Natural killer cell (primary cell): Measurements from ENCODE around the gene ARV1. TPM values are rescaled to one million over a fixed set of nuclear protein-coding genes. Genes with fewer than 3 reads are reported as not detected.

Experiments
- ATAC-seq, 3 donors: fragments of 150-1000 bp in 2 of 3; fragments of 200-7000 bp in 1 of 3; cut with Tn5 transposase; 1 replicate in 1 of 3; 2 replicates in 2 of 3; pipeline ENCODE4 v1.10.0; 2021; ENCODE audit warnings: mild to moderate bottlenecking in 2 of 3, moderate library complexity in 2 of 3
- DNase-seq, 2 donors: peaks; one replicate each; pipeline versions ENCODE4 v3.0.0 to v3.0.0-alpha.2; 2013 to 2021; ENCODE audit warnings: mixed read lengths in 1 of 2
- H3K27ac ChIP-seq: one replicate; pipeline ENCODE4 v1.5.1; 2013; ENCODE audit warnings: mild to moderate bottlenecking, low read length
- H3K27me3 ChIP-seq: one replicate; pipeline ENCODE4 v1.6.1; 2013; ENCODE audit warnings: low read length; ENCODE audit not compliant: control insufficient read depth, insufficient read depth
- H3K36me3 ChIP-seq: one replicate; pipeline ENCODE4 v1.6.1; 2013; ENCODE audit warnings: low read length; ENCODE audit not compliant: control insufficient read depth, insufficient read depth
- H3K4me1 ChIP-seq: one replicate; pipeline ENCODE4 v1.6.1; 2013; ENCODE audit warnings: low read length; ENCODE audit not compliant: control insufficient read depth, insufficient read depth
- H3K4me3 ChIP-seq: one replicate; pipeline ENCODE4 v1.5.1; 2013; ENCODE audit warnings: low read length
- H3K9me3 ChIP-seq: one replicate; pipeline ENCODE4 v1.6.1; 2013; ENCODE audit warnings: low read length; ENCODE audit not compliant: control insufficient read depth, insufficient read depth
- H3K27ac Mint-ChIP-seq, 2 donors: one replicate each; pipeline ENCODE4 v1.8.0; 2022; ENCODE audit warnings: mild to moderate bottlenecking in 2 of 2, mixed read lengths in 2 of 2, moderate library complexity in 1 of 2
- H3K27me3 Mint-ChIP-seq, 2 donors: one replicate each; pipeline ENCODE4 v1.8.0; 2022; ENCODE audit warnings: low read depth in 2 of 2, mixed read lengths in 2 of 2
- H3K36me3 Mint-ChIP-seq: one replicate; pipeline ENCODE4 v1.8.0; 2022; ENCODE audit warnings: mixed read lengths
- H3K4me1 Mint-ChIP-seq, 2 donors: one replicate each; pipeline ENCODE4 v1.8.0; 2022; ENCODE audit warnings: mixed read lengths in 2 of 2
- H3K4me3 Mint-ChIP-seq: one replicate; pipeline ENCODE4 v1.8.0; 2022; ENCODE audit warnings: mild to moderate bottlenecking, moderate library complexity, mixed read lengths
- H3K9me3 Mint-ChIP-seq, 2 donors: one replicate each; pipeline ENCODE4 v1.8.0; 2022; ENCODE audit warnings: mixed read lengths in 2 of 2
- CTCF ChIP-seq: fragments of 200-600 bp; IDR thresholded peaks from one replicate; pipeline ENCODE4 v1.8.0; 2022; ENCODE audit warnings: antibody characterized with exemption
- WGBS: methylation state at CpG from one replicate; pipeline ENCODE4 v1.1.7; 2013; ENCODE audit warnings: missing lambda C conversion rate; ENCODE audit not compliant: insufficient coverage; 5-methylcytosine and 5-hydroxymethylcytosine counted together
- intact Hi-C: fragments of 100-400 bp; cut with micrococcal nuclease; formaldehyde crosslinking; loops from one replicate; pipeline ENCODE4 v1.14.2; 2022
- total RNA-seq, 4 donors: library from RNA; stranded (reverse); fragments of 120-200 nt in 1 of 4; gene quantifications; one replicate each; pipeline versions ENCODE4 v1.2.3 to v1.2.4, GENCODE V29; 2013 to 2022

The ARV1 gene
- total RNA-seq, 3 donors from 2014 or later (not counting 1 experiment from before 2014, with no cell fraction given), result 7.2 to 7.6 (median 7.3) TPM

GRCh38 chr1:230958370-230958769 lies 20.5 kb upstream of the ARV1 start:
- Histone ChIP-seq H3K36me3 (peaks cover 54% of the 10 kb centered on the region), H3K4me3 (no peak overlapping the region), H3K27me3 (no peaks in the 10 kb centered on the region), H3K9me3 (no peaks in the 10 kb centered on the region), H3K4me1 (no peaks in the 10 kb centered on the region), H3K27ac (no peak overlapping the region)
- ATAC-seq (no peak), DNase-seq (no peak)
- Mint-ChIP-seq H3K27me3 (no peaks in the 10 kb centered on the region), H3K4me1 (peaks cover 34 to 39% of the 10 kb centered on the region in 2 donors), H3K9me3 (no peaks in the 10 kb centered on the region), H3K4me3 (no peak overlapping the region), H3K27ac (no peak overlapping the region), H3K36me3 (no peaks in the 10 kb centered on the region)
- intact Hi-C loops, result no loop called here
- WGBS, result 88% methylated on average over 4 of the region's 4 CpGs
- TF ChIP-seq CTCF, result no peak

- H3K36me3 Mint-ChIP-seq, result no peaks in the 10 kb centered on the region
- peaks cover under 1% of the 10 kb centered on the region for H3K4me1 ChIP-seq
- no peak for DNase-seq
- WGBS, result 33% methylated on average over 1 of the region's 2 CpGs
- no peaks in the 10 kb centered on the region for H3K27me3 ChIP-seq
- H3K27ac ChIP-seq, result no peak overlapping the region
- peaks cover 57 to 64% of the 10 kb centered on the region in 2 donors for H3K4me1 Mint-ChIP-seq
- no peak overlapping the region for H3K4me3 Mint-ChIP-seq
- ATAC-seq, result no peak
- H3K9me3 ChIP-seq, result no peaks in the 10 kb centered on the region
- no peak for TF ChIP-seq CTCF
- H3K9me3 Mint-ChIP-seq, result no peaks in the 10 kb centered on the region
- no peak overlapping the region for H3K4me3 ChIP-seq
- peak overlapping the region; percentile 3 to 14 for H3K27ac Mint-ChIP-seq
- no peaks in the 10 kb centered on the region for H3K27me3 Mint-ChIP-seq
- peaks cover 8% of the 10 kb centered on the region for H3K36me3 ChIP-seq
- intact Hi-C loops, result no loop called here
Observed at GRCh38 chr1:230964896-230965295, 14.0 kb upstream of the ARV1 start.

GRCh38 chr1:230965535-230965934 lies 13.4 kb upstream of the ARV1 start:
- H3K36me3 Mint-ChIP-seq, result no peaks in the 10 kb centered on the region
- no peaks in the 10 kb centered on the region for H3K27me3 Mint-ChIP-seq
- Histone ChIP-seq H3K4me3 (no peak overlapping the region), H3K36me3 (peaks cover 3% of the 10 kb centered on the region), H3K9me3 (no peaks in the 10 kb centered on the region), H3K27ac (no peak overlapping the region), H3K27me3 (no peaks in the 10 kb centered on the region), H3K4me1 (peaks cover 7% of the 10 kb centered on the region)
- H3K4me3 Mint-ChIP-seq, result no peak overlapping the region
- ATAC-seq (no peak), DNase-seq (no peak)
- no peak for TF ChIP-seq CTCF
- H3K9me3 Mint-ChIP-seq, result no peaks in the 10 kb centered on the region
- peak overlapping the region; percentile 3 to 14 for H3K27ac Mint-ChIP-seq
- 88% methylated on average over 5 of the region's 5 CpGs for WGBS
- peaks cover 57 to 65% of the 10 kb centered on the region in 2 donors for H3K4me1 Mint-ChIP-seq
- intact Hi-C loops, result no loop called here

- H3K4me3 ChIP-seq, result no peak overlapping the region
- no peaks in the 10 kb centered on the region for H3K9me3 ChIP-seq
- Mint-ChIP-seq H3K36me3 (no peaks in the 10 kb centered on the region), H3K4me3 (no peak overlapping the region), H3K27ac (peak overlapping the region in 1 of 2 donors; percentile 16), H3K9me3 (no peaks in the 10 kb centered on the region), H3K4me1 (peaks cover 56 to 63% of the 10 kb centered on the region in 2 donors), H3K27me3 (no peaks in the 10 kb centered on the region)
- 99% methylated on average over 5 of the region's 5 CpGs for WGBS
- intact Hi-C loops, result no loop called here
- no peaks in the 10 kb centered on the region for H3K36me3 ChIP-seq
- ATAC-seq (no peak), DNase-seq (no peak)
- H3K4me1 ChIP-seq, result peaks cover 11% of the 10 kb centered on the region
- no peak overlapping the region for H3K27ac ChIP-seq
- no peaks in the 10 kb centered on the region for H3K27me3 ChIP-seq
- TF ChIP-seq CTCF, result no peak
Observed at GRCh38 chr1:230966358-230966873, 12.5 kb upstream of the ARV1 start.
